ENCODE results near the gene MRPL21.

MRPL21 gene

GRCh38 chr11:68934666-68935065 lies 31.0 kb upstream of the MRPL21 start:
- DNase-seq = no peak

GRCh38 chr11:68934321-68934645 lies 30.7 kb upstream of the MRPL21 start:
- no peak for DNase-seq

GRCh38 chr11:68933605-68934320 lies 30.1 kb upstream of the MRPL21 start:
- no peak for DNase-seq

GRCh38 chr11:68932933-68933577 lies 29.4 kb upstream of the MRPL21 start:
- no peak for DNase-seq

GRCh38 chr11:68932358-68932757 lies 28.7 kb upstream of the MRPL21 start:
- no peak for DNase-seq

- no peak for DNase-seq
These were observed 28.3 kb upstream of the MRPL21 start for GRCh38 chr11:68931911-68932310.

GRCh38 chr11:68930991-68931855 lies 27.6 kb upstream of the MRPL21 start:
- no peak for DNase-seq

GRCh38 chr11:68929706-68930570 lies 26.3 kb upstream of the MRPL21 start:
- DNase-seq = no peak

- DNase-seq = no peak
These were observed 25.5 kb upstream of the MRPL21 start for GRCh38 chr11:68929135-68929534.

GRCh38 chr11:68928136-68928880 lies 24.7 kb upstream of the MRPL21 start:
- DNase-seq = peak; percentile 50

GRCh38 chr11:68927280-68928135 lies 23.9 kb upstream of the MRPL21 start:
- peak; percentile 68 for DNase-seq

- DNase-seq = no peak
These were observed 22.0 kb upstream of the MRPL21 start for GRCh38 chr11:68925611-68926010.

GRCh38 chr11:68924073-68924925 lies 20.7 kb upstream of the MRPL21 start:
- no peak for DNase-seq

- DNase-seq = no peak
These were observed 20.0 kb upstream of the MRPL21 start for GRCh38 chr11:68923614-68924013.

GRCh38 chr11:68916439-68916838 lies 12.8 kb upstream of the MRPL21 start:
- DNase-seq = no peak

- no peak for DNase-seq
These were observed 11.1 kb upstream of the MRPL21 start for GRCh38 chr11:68914761-68915160.

GRCh38 chr11:68913188-68913587 lies 9.6 kb upstream of the MRPL21 start:
- no peak for DNase-seq

GRCh38 chr11:68912254-68912653 lies 8.6 kb upstream of the MRPL21 start:
- DNase-seq = no peak

- no peak for DNase-seq
These were observed 8.1 kb upstream of the MRPL21 start for GRCh38 chr11:68911731-68912130.

GRCh38 chr11:68910965-68911364 lies 7.3 kb upstream of the MRPL21 start:
- DNase-seq = no peak
